Measurements from ENCODE around the gene RAC2. TPM values are rescaled to one million over a fixed set of nuclear protein-coding genes. Genes with fewer than 3 reads are reported as not detected.

RAC2 gene
- total RNA-seq, 1 experiment from 2014 or later, result not detected

DNA sequence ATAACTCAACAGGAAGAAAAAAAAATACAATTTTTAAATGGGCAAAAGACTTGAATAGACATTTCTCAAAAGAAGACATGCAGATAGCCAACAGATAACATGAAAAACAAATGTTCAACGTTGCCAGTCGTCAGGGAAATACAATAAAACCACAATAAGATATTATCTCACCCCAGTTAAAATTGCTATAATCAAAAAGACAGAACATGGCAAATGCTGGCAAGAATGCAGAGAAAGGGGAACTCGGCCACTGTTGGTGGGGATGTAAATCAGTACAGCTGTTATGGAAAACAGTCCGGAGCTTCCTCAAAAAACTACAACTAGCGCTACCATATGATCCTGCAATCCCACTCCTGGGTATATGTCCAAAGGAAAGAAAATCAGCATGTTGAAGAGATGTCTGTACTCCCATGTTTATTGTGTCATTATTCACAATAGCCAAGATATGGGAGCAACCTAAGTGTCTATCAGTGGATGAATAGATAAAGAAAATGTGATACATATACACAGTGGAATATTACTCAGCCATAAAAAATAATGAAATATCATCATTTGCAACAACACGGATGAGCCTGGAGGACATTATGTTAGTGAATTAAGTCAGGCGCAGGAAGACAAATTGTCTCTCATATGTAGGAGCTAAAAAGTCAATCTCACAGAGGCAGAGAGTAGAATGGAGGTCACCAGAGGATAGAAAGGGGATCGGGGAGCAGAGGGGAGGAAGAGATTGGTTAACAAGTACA, 26.0 kb upstream of the RAC2 start:
- H3K9me3 ChIP-seq (replicated peaks), result no peaks in the 10 kb centered on the region
- H3K36me3 ChIP-seq, result no peaks in the 10 kb centered on the region
- no peak for DNase-seq
- H3K27me3 ChIP-seq, result peaks cover 3% of the 10 kb centered on the region
- no peaks in the 10 kb centered on the region for H3K4me1 ChIP-seq
- no peak overlapping the region for H3K27ac ChIP-seq
- no peak overlapping the region for H3K4me3 ChIP-seq

GRCh38 chr22:37267661-37268413, 23.8 kb upstream of the RAC2 start:
- DNase-seq, result no peak

DNA sequence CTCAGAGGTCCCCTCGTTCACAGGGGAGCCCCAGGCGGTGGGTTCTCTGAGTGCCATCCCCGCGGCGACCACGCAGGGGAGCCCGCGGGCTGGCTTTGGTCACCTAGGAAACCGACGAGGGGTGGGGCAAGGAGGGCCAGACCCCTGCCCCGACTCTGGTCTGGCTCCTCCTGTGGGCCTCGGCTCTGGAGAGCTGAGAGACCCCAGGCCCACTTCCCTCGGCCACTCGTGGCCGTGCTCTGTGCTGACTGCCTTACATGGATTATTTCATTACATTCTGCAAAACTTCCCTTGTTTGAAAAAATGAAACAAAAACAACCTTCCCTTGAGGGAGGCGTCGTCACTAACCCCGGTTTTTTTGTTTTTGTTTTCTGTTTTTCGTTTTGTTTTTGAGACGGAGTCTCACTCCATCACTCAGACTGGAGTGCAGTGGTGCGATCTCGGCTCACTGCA, 23.1 kb upstream of the RAC2 start:
- no peak overlapping the region for H3K27ac ChIP-seq
- H3K4me3 ChIP-seq, result no peak overlapping the region
- DNase-seq, result peak; percentile 14 to 43
- H3K4me1 ChIP-seq, result no peaks in the 10 kb centered on the region
- H3K27me3 ChIP-seq, result peaks cover 3% of the 10 kb centered on the region
- H3K36me3 ChIP-seq, result no peaks in the 10 kb centered on the region
- H3K9me3 ChIP-seq (replicated peaks), result peaks cover 4% of the 10 kb centered on the region; the same call in 1 of the 2 replicates

More at GRCh38 chr22:37267661-37268413, 23.8 kb upstream of the RAC2 start:
- no peaks in the 10 kb centered on the region for H3K36me3 ChIP-seq
- no peaks in the 10 kb centered on the region for H3K4me1 ChIP-seq
- H3K4me3 ChIP-seq, result no peak overlapping the region
- H3K27ac ChIP-seq, result no peak overlapping the region
- peaks cover 3% of the 10 kb centered on the region for H3K27me3 ChIP-seq
- H3K9me3 ChIP-seq (replicated peaks), result peaks cover 4% of the 10 kb centered on the region; the same call in 1 of the 2 replicates

GRCh38 chr22:37266581-37267134, 22.6 kb upstream of the RAC2 start:
- Histone ChIP-seq H3K4me3 (no peak overlapping the region), H3K27me3 (peaks cover 3% of the 10 kb centered on the region), H3K4me1 (no peaks in the 10 kb centered on the region), H3K9me3 (replicated peaks) (peaks cover 4% of the 10 kb centered on the region; the same call in 1 of the 2 replicates), H3K27ac (no peak overlapping the region), H3K36me3 (no peaks in the 10 kb centered on the region)
- no peak for DNase-seq

GRCh38 chr22:37263966-37264887, 20.2 kb upstream of the RAC2 start:
- Histone ChIP-seq H3K27me3 (peaks cover 10% of the 10 kb centered on the region; the same call in 1 of the 2 replicates), H3K4me3 (no peak overlapping the region), H3K27ac (no peak overlapping the region), H3K36me3 (no peaks in the 10 kb centered on the region), H3K9me3 (replicated peaks) (peaks cover 4% of the 10 kb centered on the region; the same call in 1 of the 2 replicates), H3K4me1 (no peaks in the 10 kb centered on the region)
- no peak for DNase-seq

DNA sequence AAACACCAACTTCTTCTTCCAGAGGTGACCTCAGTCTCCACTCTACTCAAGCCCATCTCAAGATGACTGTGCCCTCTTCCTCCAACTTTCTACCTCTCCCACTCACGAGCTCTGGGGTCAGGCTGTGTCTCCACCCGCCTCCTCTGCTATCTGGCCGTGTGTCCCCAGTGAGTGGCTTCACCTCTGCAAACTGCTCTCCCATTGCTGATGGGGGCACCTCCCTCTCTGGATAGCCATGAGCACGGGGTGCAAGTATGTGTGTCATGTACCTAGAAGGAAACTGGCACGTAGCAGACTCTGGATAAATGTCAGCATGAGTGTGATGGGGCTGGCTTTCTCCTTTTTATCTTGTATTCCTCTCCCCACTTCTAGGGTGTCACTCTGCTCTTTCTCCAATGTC, 18.3 kb upstream of the RAC2 start:
- Histone ChIP-seq H3K4me3 (no peak overlapping the region), H3K36me3 (no peaks in the 10 kb centered on the region), H3K4me1 (no peaks in the 10 kb centered on the region), H3K9me3 (replicated peaks) (peaks cover 4% of the 10 kb centered on the region; the same call in 1 of the 2 replicates), H3K27ac (no peak overlapping the region), H3K27me3 (peaks cover 10% of the 10 kb centered on the region; the same call in 1 of the 2 replicates)
- no peak for DNase-seq

- H3K36me3 ChIP-seq, result no peaks in the 10 kb centered on the region
- no peaks in the 10 kb centered on the region for H3K4me1 ChIP-seq
- H3K4me3 ChIP-seq, result no peak overlapping the region
- peaks cover 4% of the 10 kb centered on the region; the same call in 1 of the 2 replicates for H3K9me3 ChIP-seq (replicated peaks)
- no peak overlapping the region for H3K27ac ChIP-seq
- H3K27me3 ChIP-seq, result peaks cover 10% of the 10 kb centered on the region; the same call in 1 of the 2 replicates
- DNase-seq, result peak; percentile 22 to 51
These were observed 16.9 kb upstream of the RAC2 start for GRCh38 chr22:37260901-37261336.

DNA sequence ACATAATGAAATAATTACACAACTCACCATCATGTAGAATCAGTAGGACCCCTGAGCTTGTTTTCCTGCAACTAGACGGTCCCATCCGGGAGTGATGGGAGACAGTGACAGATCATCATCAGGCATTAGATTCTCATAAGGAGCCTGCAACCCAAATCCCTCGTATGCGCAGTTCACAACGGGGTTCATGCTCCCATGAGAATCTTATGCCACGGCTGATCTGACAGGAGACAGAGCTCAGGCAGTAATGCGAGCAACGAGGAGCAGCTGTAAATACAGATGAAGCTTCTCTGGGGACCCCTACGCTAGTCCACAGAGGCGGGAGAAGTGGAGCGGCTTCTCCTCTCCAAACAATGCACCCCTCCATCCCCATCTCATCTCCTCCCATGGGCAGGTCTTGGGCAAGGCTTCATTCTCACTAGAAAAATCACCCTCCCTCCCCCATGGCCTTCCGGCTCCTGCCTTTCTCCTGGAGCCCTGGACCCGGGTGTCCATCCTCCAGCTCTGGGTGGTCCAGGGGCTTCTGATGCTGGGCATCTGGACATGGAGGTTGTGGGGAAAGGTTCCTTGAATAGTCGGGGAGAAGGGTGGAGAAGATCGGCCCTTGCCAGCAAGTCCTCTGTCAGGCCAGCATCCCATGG, 16.2 kb upstream of the RAC2 start:
- DNase-seq, result no peak
- Histone ChIP-seq H3K4me1 (no peaks in the 10 kb centered on the region), H3K27me3 (peaks cover 10% of the 10 kb centered on the region; the same call in 1 of the 2 replicates), H3K27ac (no peak overlapping the region), H3K36me3 (no peaks in the 10 kb centered on the region), H3K4me3 (no peak overlapping the region), H3K9me3 (replicated peaks) (peaks cover 4% of the 10 kb centered on the region; the same call in 1 of the 2 replicates)

- Histone ChIP-seq H3K4me1 (no peaks in the 10 kb centered on the region), H3K27me3 (peaks cover 10% of the 10 kb centered on the region; the same call in 1 of the 2 replicates), H3K9me3 (replicated peaks) (peaks cover 4% of the 10 kb centered on the region; the same call in 1 of the 2 replicates), H3K36me3 (no peaks in the 10 kb centered on the region), H3K4me3 (no peak overlapping the region), H3K27ac (no peak overlapping the region)
- DNase-seq, result no peak
These were observed 15.5 kb upstream of the RAC2 start for GRCh38 chr22:37259540-37260029.

DNA sequence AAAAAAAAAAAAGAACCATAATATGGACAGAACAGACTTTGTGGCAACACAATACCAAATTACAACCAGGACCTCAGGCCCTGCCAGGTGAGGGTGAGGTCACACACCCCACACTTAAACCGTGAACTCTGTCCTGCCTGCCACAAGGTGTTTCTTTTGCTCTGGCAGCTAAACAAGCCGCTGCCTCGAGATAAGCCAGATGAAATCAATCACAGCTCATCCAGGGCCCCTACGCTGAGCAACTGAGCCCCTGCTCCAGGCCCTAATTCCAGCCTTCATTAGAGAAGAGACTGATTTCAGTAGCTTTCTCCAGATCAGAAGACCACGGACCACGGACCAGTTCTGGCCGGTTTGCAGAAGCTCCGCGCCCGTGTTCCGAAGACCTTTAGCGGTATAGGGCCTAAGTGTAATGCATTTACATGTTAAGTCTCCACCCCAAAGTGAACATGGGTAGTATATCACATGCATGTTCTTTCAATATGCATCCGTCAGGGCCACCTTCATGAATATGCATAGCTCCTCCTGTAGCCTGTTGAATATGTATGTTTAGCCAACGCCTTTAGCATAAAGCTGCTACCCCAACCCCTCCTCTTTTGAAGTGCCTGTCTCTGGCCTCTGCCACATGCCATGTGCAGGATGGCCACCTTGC, 14.8 kb upstream of the RAC2 start:
- no peaks in the 10 kb centered on the region; the same call in 1 of the 2 replicates for H3K9me3 ChIP-seq (replicated peaks)
- H3K36me3 ChIP-seq, result no peaks in the 10 kb centered on the region
- no peaks in the 10 kb centered on the region for H3K4me1 ChIP-seq
- H3K4me3 ChIP-seq, result no peak overlapping the region
- H3K27me3 ChIP-seq, result peaks cover 10% of the 10 kb centered on the region; the same call in 1 of the 2 replicates
- no peak for DNase-seq
- H3K27ac ChIP-seq, result no peak overlapping the region

- Histone ChIP-seq H3K36me3 (no peaks in the 10 kb centered on the region), H3K4me3 (no peak overlapping the region), H3K27me3 (peaks cover 10% of the 10 kb centered on the region; the same call in 1 of the 2 replicates), H3K4me1 (no peaks in the 10 kb centered on the region), H3K9me3 (replicated peaks) (no peaks in the 10 kb centered on the region; the same call in 1 of the 2 replicates), H3K27ac (no peak overlapping the region)
- no peak for DNase-seq
These were observed 14.1 kb upstream of the RAC2 start for GRCh38 chr22:37258005-37258752.

GRCh38 chr22:37256075-37256726, 12.1 kb upstream of the RAC2 start:
- H3K4me1 ChIP-seq, result no peaks in the 10 kb centered on the region
- no peak overlapping the region for H3K27ac ChIP-seq
- no peak overlapping the region for H3K4me3 ChIP-seq
- H3K36me3 ChIP-seq, result no peaks in the 10 kb centered on the region
- peaks cover 9% of the 10 kb centered on the region; the same call in 1 of the 2 replicates for H3K27me3 ChIP-seq
- DNase-seq, result no peak
- H3K9me3 ChIP-seq (replicated peaks), result no peaks in the 10 kb centered on the region; the same call in 1 of the 2 replicates
